ENCODE measurements around the gene AP1S2. TPM values are rescaled to one million over a fixed set of nuclear protein-coding genes. Genes with fewer than 3 reads are reported as not detected.

Gene AP1S2
- total RNA-seq, 4 donors from 2014 or later = 15.8 to 32.5 (median 19.5) TPM

DNA sequence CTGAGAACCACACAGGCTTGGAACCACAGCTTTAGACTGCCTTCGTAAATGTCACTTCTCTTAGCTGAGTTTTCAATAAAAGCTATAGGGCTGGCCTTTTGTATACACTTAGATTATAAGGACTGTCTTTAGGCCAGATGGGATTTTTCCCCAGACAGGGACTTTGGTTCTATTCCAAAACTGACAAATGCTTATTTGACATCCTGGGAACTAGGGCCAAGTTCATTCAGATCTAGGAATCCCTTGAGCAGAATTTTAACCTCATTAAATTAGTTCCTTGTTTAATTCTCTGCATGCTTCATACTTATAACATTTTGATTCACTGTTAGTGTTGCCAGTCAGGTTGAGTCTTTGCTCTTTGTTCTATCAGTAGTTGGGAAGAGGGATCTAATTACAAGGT, 41.2 kb downstream of the AP1S2 start:
- H3K27ac ChIP-seq = no peak overlapping the region
- peaks cover 25% of the 10 kb centered on the region for H3K36me3 ChIP-seq
- H3K4me3 ChIP-seq = no peak overlapping the region
- no peaks in the 10 kb centered on the region for H3K27me3 ChIP-seq
- H3K9me3 ChIP-seq = no peaks in the 10 kb centered on the region
- no peak for DNase-seq (ENCODE audit: low spot score in 2 of 2)
- H3K4me1 ChIP-seq = no peaks in the 10 kb centered on the region
- TF ChIP-seq, protein P1, sequence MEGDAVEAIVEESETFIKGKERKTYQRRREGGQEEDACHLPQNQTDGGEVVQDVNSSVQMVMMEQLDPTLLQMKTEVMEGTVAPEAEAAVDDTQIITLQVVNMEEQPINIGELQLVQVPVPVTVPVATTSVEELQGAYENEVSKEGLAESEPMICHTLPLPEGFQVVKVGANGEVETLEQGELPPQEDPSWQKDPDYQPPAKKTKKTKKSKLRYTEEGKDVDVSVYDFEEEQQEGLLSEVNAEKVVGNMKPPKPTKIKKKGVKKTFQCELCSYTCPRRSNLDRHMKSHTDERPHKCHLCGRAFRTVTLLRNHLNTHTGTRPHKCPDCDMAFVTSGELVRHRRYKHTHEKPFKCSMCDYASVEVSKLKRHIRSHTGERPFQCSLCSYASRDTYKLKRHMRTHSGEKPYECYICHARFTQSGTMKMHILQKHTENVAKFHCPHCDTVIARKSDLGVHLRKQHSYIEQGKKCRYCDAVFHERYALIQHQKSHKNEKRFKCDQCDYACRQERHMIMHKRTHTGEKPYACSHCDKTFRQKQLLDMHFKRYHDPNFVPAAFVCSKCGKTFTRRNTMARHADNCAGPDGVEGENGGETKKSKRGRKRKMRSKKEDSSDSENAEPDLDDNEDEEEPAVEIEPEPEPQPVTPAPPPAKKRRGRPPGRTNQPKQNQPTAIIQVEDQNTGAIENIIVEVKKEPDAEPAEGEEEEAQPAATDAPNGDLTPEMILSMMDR (IDR thresholded peaks at IDR 0.05) = no peak
- TF ChIP-seq POLR2A (IDR thresholded peaks at IDR 0.05) (no peak), EP300 (IDR thresholded peaks at IDR 0.05) (no peak), POLR2AphosphoS5 (IDR thresholded peaks at IDR 0.05) (no peak)
- WGBS = 96% methylated on average over 1 of the region's 1 CpG

DNA sequence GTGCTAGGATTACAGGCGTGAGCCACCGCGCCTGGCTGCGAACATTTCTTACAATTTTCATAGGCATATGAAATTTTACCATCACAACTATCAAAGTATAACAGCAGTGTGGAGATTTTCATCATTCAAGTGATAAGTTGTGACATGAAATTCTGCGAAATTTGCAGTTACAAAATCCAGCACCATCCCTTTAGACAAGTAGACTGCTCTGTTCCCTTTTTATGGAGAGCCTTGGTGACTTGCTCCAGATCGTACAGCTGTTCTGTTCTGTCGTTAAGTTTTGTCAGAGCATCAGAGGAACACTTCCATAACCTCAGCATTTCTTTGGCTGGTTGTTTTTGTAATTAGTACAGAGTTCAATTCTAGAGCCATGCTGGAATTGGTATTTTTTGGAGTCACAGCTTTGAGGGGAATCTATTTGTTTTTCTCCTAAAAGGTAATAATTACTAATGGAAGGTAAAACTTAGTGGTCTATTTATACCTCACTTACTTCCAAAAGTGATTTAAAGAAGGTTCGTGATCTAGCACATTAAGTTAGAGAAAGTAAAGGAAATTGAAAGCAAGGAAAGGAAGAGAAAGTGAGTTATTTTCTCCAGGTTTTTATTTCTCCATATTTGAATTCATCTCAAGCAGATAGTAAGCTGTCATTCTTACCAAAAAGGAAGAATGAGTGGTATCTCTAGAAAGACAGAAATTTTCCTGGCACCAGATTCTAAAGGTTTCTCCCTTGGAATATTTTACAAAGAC, 42.2 kb downstream of the AP1S2 start:
- Histone ChIP-seq H3K36me3 (peaks cover 28% of the 10 kb centered on the region), H3K4me1 (no peaks in the 10 kb centered on the region), H3K9me3 (no peaks in the 10 kb centered on the region), H3K27me3 (no peaks in the 10 kb centered on the region), H3K4me3 (no peak overlapping the region), H3K27ac (no peak overlapping the region)
- TF ChIP-seq, protein P1 (IDR thresholded peaks at IDR 0.05) = no peak
- TF ChIP-seq POLR2AphosphoS5 (IDR thresholded peaks at IDR 0.05) (no peak), POLR2A (IDR thresholded peaks at IDR 0.05) (no peak), EP300 (IDR thresholded peaks at IDR 0.05) (no peak)
- 94% methylated on average over 8 of the region's 8 CpGs for WGBS
- DNase-seq (ENCODE audit: low spot score in 2 of 2) = no peak

DNA sequence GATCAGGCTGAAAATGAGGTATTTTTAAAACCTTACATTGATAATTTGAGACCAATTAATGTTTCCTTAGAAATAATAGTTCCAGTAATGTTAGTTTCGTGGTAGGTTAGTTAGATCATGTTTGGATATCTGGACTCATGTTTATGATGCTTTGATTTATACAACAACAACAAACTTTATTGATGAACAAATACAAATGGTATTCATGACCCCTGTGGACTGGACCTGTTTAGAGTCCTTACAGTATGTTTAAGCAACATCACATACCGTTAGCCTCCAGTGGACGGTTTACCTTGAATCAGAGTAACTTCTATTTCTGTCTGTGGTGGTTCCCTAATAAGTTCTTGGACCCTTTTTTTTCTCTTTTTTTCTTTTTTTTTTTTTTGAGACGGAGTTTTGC, 46.4 kb downstream of the AP1S2 start:
- H3K27ac ChIP-seq = no peak overlapping the region
- H3K4me3 ChIP-seq = no peak overlapping the region
- no peak for TF ChIP-seq POLR2AphosphoS5 (IDR thresholded peaks at IDR 0.05)
- TF ChIP-seq, protein P1 (IDR thresholded peaks at IDR 0.05) = no peak
- H3K4me1 ChIP-seq = no peaks in the 10 kb centered on the region
- DNase-seq (ENCODE audit: low spot score in 2 of 2) = no peak
- H3K36me3 ChIP-seq = peaks cover 20% of the 10 kb centered on the region
- no peaks in the 10 kb centered on the region for H3K9me3 ChIP-seq
- H3K27me3 ChIP-seq = no peaks in the 10 kb centered on the region
- WGBS = 94% methylated on average over 4 of the region's 4 CpGs

DNA sequence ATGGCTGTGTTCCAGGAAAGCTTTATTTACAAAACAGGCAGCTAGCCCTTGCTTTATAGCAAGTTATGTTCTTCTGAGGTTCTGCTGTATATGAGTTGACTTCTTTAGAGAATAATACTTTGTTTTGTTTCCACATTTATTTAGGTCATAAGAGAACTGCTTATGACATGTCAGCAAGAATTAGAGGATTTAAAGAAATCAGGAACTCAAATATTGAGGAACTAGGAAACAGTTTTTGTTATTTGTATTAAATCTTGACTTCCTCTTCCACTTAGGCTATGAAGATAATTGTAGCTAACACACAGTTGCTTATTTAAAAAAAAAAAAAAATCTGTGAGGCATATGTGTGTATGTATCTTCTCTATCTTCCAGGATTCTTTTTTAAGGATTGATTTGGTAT, 50.0 kb downstream of the AP1S2 start:
- TF ChIP-seq POLR2A (IDR thresholded peaks at IDR 0.05) (no peak), EP300 (IDR thresholded peaks at IDR 0.05) (no peak), POLR2AphosphoS5 (IDR thresholded peaks at IDR 0.05) (no peak)
- TF ChIP-seq, protein P1 (IDR thresholded peaks at IDR 0.05) = no peak
- H3K27me3 ChIP-seq = no peaks in the 10 kb centered on the region
- no peak overlapping the region for H3K27ac ChIP-seq
- DNase-seq (ENCODE audit: low spot score in 2 of 2) = no peak
- no peaks in the 10 kb centered on the region for H3K9me3 ChIP-seq
- no peaks in the 10 kb centered on the region for H3K4me1 ChIP-seq
- peaks cover 11% of the 10 kb centered on the region for H3K36me3 ChIP-seq
- no peak overlapping the region for H3K4me3 ChIP-seq

DNA sequence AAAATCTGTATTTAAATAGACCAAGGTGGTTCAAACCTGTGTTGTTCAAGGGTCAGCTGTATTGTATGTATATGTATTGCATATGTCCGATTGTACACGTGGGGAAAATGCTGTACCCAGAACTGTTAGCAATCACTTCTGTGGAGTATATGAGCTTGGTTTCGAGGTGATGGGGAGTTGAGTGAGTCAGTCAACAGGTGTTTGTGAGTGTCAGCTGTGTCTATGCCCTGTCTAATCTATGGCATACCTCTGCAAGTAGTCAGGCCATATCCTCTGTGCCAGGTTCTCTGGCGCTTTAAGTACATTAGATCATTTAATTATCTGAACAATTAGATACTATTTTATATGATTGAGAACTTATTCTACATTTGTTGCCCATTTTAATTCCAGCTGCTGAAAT, 56.9 kb downstream of the AP1S2 start:
- H3K9me3 ChIP-seq = no peaks in the 10 kb centered on the region
- H3K4me3 ChIP-seq = no peak overlapping the region
- WGBS = 90% methylated on average over 4 of the region's 4 CpGs
- no peaks in the 10 kb centered on the region for H3K36me3 ChIP-seq
- H3K27ac ChIP-seq = no peak overlapping the region
- H3K27me3 ChIP-seq = no peaks in the 10 kb centered on the region
- no peak for DNase-seq (ENCODE audit: low spot score in 2 of 2)
- TF ChIP-seq, protein P1 (IDR thresholded peaks at IDR 0.05) = no peak
- TF ChIP-seq POLR2AphosphoS5 (IDR thresholded peaks at IDR 0.05) (no peak), EP300 (IDR thresholded peaks at IDR 0.05) (no peak), POLR2A (IDR thresholded peaks at IDR 0.05) (no peak)
- H3K4me1 ChIP-seq = no peaks in the 10 kb centered on the region

Measured in suprapubic skin (tissue), 4 donors.